Liver (tissue), 3 donors: ENCODE measurements around the gene CDKL2.

Experiments used
- CTCF ChIP-seq: fragments of 150-350 bp; IDR thresholded peaks from 2 replicates; pipeline ENCODE4 v1.5.1; 2017; ENCODE audit warnings: improper control_type of control experiment, low read depth, low read length; ENCODE audit not compliant: missing input control
- TAF1 ChIP-seq: conservative IDR thresholded peaks from 2 replicates; pipeline ENCODE4 v1.6.1; 2016; ENCODE audit warnings: antibody characterized with exemption, mild to moderate bottlenecking
- donor health status: healthy.
- donor health status: healthy.

- TF ChIP-seq CTCF, result no peak
- no peak for TF ChIP-seq TAF1
Measured at GRCh38 chr4:75662626-75663025, 32.3 kb upstream of the CDKL2 start.
